NCI-H1092 (cell line): ENCODE results near the gene COL8A1.

Source experiments
- DNase-seq: peaks from one replicate; lab custom pipeline; 2025; lab: John Stamatoyannopoulos, UW

The COL8A1 gene

DNA sequence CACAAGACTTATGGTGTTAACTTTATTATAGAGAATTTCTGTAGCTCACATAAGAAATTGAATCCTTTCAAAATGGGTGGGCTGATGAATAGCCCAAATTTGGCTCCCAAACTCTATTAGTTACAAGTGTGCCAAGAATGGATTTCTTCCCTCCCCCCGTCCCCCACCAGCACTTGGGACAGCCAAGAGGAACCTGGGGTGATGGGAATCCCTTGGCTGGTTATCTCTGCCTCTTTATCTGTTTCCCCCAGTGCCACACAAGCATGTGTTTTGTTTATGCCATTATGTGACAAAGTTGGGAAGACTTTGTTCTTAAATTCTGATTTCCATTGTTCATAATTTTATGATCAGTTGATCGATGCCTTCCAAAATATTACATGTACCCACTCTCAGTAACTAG is 207.6 kb downstream of the COL8A1 start:
- no peak for DNase-seq

DNA sequence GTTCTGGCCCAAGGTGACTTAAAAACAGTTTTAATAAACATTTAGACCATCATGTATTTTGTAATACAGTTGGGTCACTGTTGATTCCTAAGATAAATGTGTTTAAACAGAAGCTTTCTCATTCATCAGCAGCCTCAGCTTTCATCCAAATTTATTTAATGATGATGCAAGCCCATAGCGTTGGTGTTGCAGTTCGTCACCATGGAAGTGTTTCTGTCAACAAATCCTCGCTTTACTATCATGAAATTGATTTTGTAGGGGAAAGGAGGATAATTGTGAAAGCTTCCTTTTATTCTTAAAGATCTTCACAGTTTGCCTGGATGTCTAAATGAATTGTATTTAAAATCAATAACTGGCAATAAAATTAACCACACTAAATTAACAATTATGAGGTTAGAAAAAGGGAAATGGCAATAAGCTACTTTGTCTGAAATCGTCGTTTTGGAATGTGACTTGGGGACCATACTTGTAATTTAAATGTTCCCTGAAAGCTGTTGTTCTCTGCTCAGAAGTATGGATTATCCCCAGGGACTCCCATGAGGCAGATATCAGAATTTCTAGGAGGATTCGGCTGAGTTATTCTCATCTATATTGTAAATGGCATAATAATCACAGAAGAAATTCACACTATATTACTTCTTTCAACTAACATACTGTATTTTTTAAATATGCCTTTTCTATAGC is 208.2 kb downstream of the COL8A1 start:
- DNase-seq, result no peak

DNA sequence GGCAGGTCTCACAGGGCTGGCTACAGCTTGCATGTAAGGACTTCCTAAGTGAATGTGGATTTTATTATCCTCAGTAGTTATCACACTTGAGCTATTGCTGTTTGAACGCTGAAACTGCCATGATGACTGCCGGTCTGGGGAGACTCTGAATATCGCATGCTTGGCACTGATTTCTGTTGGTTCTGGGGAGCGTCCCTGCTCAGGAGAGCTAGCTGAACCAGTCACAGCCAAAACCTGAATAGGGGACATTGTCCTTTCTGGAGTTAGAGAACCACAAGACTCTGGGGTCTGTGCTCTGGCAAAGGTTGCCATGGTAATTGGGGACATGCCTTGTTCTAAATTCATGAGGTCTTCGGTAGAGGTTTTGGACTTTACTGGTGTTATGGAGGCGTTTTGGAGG is 210.0 kb downstream of the COL8A1 start:
- DNase-seq, result no peak
